Mucosa of rectum (tissue), 2 donors: ENCODE data around the gene ATP2A1.

Source experiments
- H3K27ac ChIP-seq, 2 donors: one replicate each; pipeline ENCODE4 v1.7.0; 2013; ENCODE audit warnings: inconsistent platforms in 2 of 2, low read depth in 2 of 2, low read length in 2 of 2
- H3K27me3 ChIP-seq, 2 donors: one replicate each; pipeline ENCODE4 v1.7.0; 2013; ENCODE audit warnings: low read length in 2 of 2; ENCODE audit not compliant: control insufficient read depth in 2 of 2, insufficient read depth in 2 of 2
- H3K36me3 ChIP-seq, 2 donors: one replicate each; pipeline ENCODE4 v1.7.0; 2013; ENCODE audit warnings: low read length in 2 of 2; ENCODE audit not compliant: control insufficient read depth in 2 of 2, insufficient read depth in 2 of 2
- H3K4me1 ChIP-seq, 2 donors: one replicate each; pipeline ENCODE4 v1.7.0; 2013; ENCODE audit warnings: low read length in 2 of 2, mild to moderate bottlenecking in 1 of 2; ENCODE audit not compliant: control insufficient read depth in 2 of 2, insufficient read depth in 2 of 2
- H3K4me3 ChIP-seq, 2 donors: one replicate each; pipeline ENCODE4 v1.7.0; 2013; ENCODE audit warnings: low read length in 2 of 2
- H3K9ac ChIP-seq, 2 donors: one replicate each; pipeline ENCODE4 v1.7.0; 2013; ENCODE audit warnings: low read length in 2 of 2, low read depth in 1 of 2, mild to moderate bottlenecking in 1 of 2
- H3K9me3 ChIP-seq, 2 donors: one replicate each; pipeline ENCODE4 v1.7.0; 2013; ENCODE audit warnings: low read length in 2 of 2; ENCODE audit not compliant: control insufficient read depth in 2 of 2
- donor health status: healthy.
- donor health status: Normal muscosa, but diverticular disease.

Gene ATP2A1

GRCh38 chr16:28897826-28898225 is 19.5 kb downstream of the ATP2A1 start:
- Histone ChIP-seq H3K9me3 (no peaks in the 10 kb centered on the region), H3K27ac (no peak overlapping the region), H3K4me3 (no peak overlapping the region), H3K36me3 (no peaks in the 10 kb centered on the region), H3K27me3 (no peaks in the 10 kb centered on the region), H3K9ac (no peak overlapping the region), H3K4me1 (no peaks in the 10 kb centered on the region)

- Histone ChIP-seq H3K4me3 (no peak overlapping the region), H3K4me1 (no peaks in the 10 kb centered on the region), H3K27ac (no peak overlapping the region), H3K36me3 (no peaks in the 10 kb centered on the region), H3K9ac (no peak overlapping the region), H3K9me3 (no peaks in the 10 kb centered on the region), H3K27me3 (no peaks in the 10 kb centered on the region)
Measured at GRCh38 chr16:28898266-28898665, 20.0 kb downstream of the ATP2A1 start.

- H3K4me1 ChIP-seq: no peaks in the 10 kb centered on the region
- no peaks in the 10 kb centered on the region for H3K36me3 ChIP-seq
- no peaks in the 10 kb centered on the region for H3K27me3 ChIP-seq
- H3K4me3 ChIP-seq: no peak overlapping the region
- no peaks in the 10 kb centered on the region for H3K9me3 ChIP-seq
- H3K27ac ChIP-seq: no peak overlapping the region
- no peak overlapping the region for H3K9ac ChIP-seq
Measured at GRCh38 chr16:28898942-28899341, 20.7 kb downstream of the ATP2A1 start.

- Histone ChIP-seq H3K9me3 (no peaks in the 10 kb centered on the region), H3K27me3 (no peaks in the 10 kb centered on the region), H3K9ac (no peak overlapping the region), H3K4me3 (no peak overlapping the region), H3K27ac (no peak overlapping the region), H3K4me1 (no peaks in the 10 kb centered on the region), H3K36me3 (peaks cover 6 to 7% of the 10 kb centered on the region in 2 donors)
Measured at GRCh38 chr16:28899882-28900590, 21.7 kb downstream of the ATP2A1 start.

- peaks cover 8 to 11% of the 10 kb centered on the region in 2 donors for H3K36me3 ChIP-seq
- no peaks in the 10 kb centered on the region for H3K27me3 ChIP-seq
- no peaks in the 10 kb centered on the region for H3K4me1 ChIP-seq
- no peak overlapping the region for H3K27ac ChIP-seq
- H3K9ac ChIP-seq: no peak overlapping the region
- H3K9me3 ChIP-seq: no peaks in the 10 kb centered on the region
- no peak overlapping the region for H3K4me3 ChIP-seq
Measured at GRCh38 chr16:28900601-28901000, 22.3 kb downstream of the ATP2A1 start.

- H3K4me1 ChIP-seq: no peaks in the 10 kb centered on the region
- H3K27ac ChIP-seq: no peak overlapping the region
- no peak overlapping the region for H3K9ac ChIP-seq
- no peaks in the 10 kb centered on the region for H3K9me3 ChIP-seq
- H3K36me3 ChIP-seq: peaks cover 8 to 11% of the 10 kb centered on the region in 2 donors
- H3K27me3 ChIP-seq: no peaks in the 10 kb centered on the region
- H3K4me3 ChIP-seq: no peak overlapping the region
Measured at GRCh38 chr16:28901862-28902261, 23.6 kb downstream of the ATP2A1 start.

- H3K4me1 ChIP-seq: no peaks in the 10 kb centered on the region
- peaks cover 8 to 11% of the 10 kb centered on the region in 2 donors for H3K36me3 ChIP-seq
- no peaks in the 10 kb centered on the region for H3K27me3 ChIP-seq
- H3K9ac ChIP-seq: no peak overlapping the region
- no peaks in the 10 kb centered on the region for H3K9me3 ChIP-seq
- no peak overlapping the region for H3K27ac ChIP-seq
- H3K4me3 ChIP-seq: no peak overlapping the region
Measured at GRCh38 chr16:28902909-28903308, 24.6 kb downstream of the ATP2A1 start.

GRCh38 chr16:28903344-28904042 is 25.2 kb downstream of the ATP2A1 start:
- Histone ChIP-seq H3K27ac (no peak overlapping the region), H3K36me3 (peaks cover 13 to 16% of the 10 kb centered on the region in 2 donors), H3K4me3 (no peak overlapping the region), H3K9me3 (no peaks in the 10 kb centered on the region), H3K9ac (no peak overlapping the region), H3K27me3 (no peaks in the 10 kb centered on the region), H3K4me1 (no peaks in the 10 kb centered on the region)

- H3K27me3 ChIP-seq: no peaks in the 10 kb centered on the region
- H3K4me1 ChIP-seq: no peaks in the 10 kb centered on the region
- no peak overlapping the region for H3K27ac ChIP-seq
- H3K4me3 ChIP-seq: no peak overlapping the region
- peaks cover 16 to 19% of the 10 kb centered on the region in 2 donors for H3K36me3 ChIP-seq
- H3K9ac ChIP-seq: no peak overlapping the region
- H3K9me3 ChIP-seq: no peaks in the 10 kb centered on the region
Measured at GRCh38 chr16:28904363-28904762, 26.1 kb downstream of the ATP2A1 start.

- H3K9me3 ChIP-seq: no peaks in the 10 kb centered on the region
- H3K9ac ChIP-seq: no peak overlapping the region
- H3K27me3 ChIP-seq: no peaks in the 10 kb centered on the region
- no peaks in the 10 kb centered on the region for H3K4me1 ChIP-seq
- no peak overlapping the region for H3K4me3 ChIP-seq
- H3K36me3 ChIP-seq: peaks cover 16 to 19% of the 10 kb centered on the region in 2 donors
- H3K27ac ChIP-seq: no peak overlapping the region
Measured at GRCh38 chr16:28904828-28905227, 26.5 kb downstream of the ATP2A1 start.
